Measurements from ENCODE around the gene E4F1. TPM values are rescaled to one million over a fixed set of nuclear protein-coding genes. Genes with fewer than 3 reads are reported as not detected.
A peak's percentile ranks its signal among the peaks of the same experiment; 100 is the strongest.

The E4F1 gene
- total and polyA plus RNA-seq, 9 of the 15 experiments (the other 6 are each of a cell fraction or from before 2014, with no cell fraction given): 0.48 to 94.9 (median 20.4) TPM

DNA sequence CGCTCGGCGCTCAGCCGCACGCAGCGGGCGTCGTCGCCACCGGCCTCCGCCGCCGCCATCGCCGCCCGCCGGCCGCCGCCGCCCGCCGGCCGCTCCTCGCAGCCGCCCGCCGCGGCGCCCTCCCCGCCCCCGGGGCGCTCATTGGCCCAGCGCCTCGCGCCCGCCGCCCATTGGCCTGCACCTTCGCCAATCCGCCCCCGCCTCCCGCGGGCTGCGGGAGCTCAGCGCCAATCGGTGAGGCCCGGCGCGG, 8.7 kb upstream of the E4F1 start, which contains the start of gene PGP (continued):
- TF ChIP-seq IRF2 (CRISPR knock-in tag; IDR thresholded peaks at IDR 0.05) (no peak), ZNF589 (CRISPR knock-in tag; IDR thresholded peaks at IDR 0.05; ENCODE audit: low read depth) (peak; percentile 100), EGR1 (conservative IDR thresholded peaks at IDR 0.05) (peak; percentile 93; the same call in 1 of the 2 replicates), ZFP36 (IDR thresholded peaks at IDR 0.05; ENCODE audit: low read depth, low read length, partially characterized antibody) (no peak), HDGF (IDR thresholded peaks at IDR 0.05) (no peak), HDAC2 (IDR thresholded peaks at IDR 0.05) (no peak), YY1 (IDR thresholded peaks at IDR 0.05; ENCODE audit: borderline replicate concordance in 1 of 3, control insufficient read depth in 1 of 3, extremely low read depth in 1 of 3, insufficient read depth in 3 of 3, insufficient read length in 1 of 3, insufficient replicate concordance in 2 of 3, low read depth in 1 of 3, low read length in 2 of 3) (peak in 2 of 3 experiments; percentile 5 to 71), EP400 (IDR thresholded peaks at IDR 0.05) (no peak), MED1 (CRISPR knock-in tag; IDR thresholded peaks at IDR 0.05; ENCODE audit: borderline replicate concordance) (no peak), POU5F1 (IDR thresholded peaks at IDR 0.05; ENCODE audit: borderline replicate concordance, low read depth, low read length, partially characterized antibody) (no peak)
- TF ChIP-seq, protein P1, sequence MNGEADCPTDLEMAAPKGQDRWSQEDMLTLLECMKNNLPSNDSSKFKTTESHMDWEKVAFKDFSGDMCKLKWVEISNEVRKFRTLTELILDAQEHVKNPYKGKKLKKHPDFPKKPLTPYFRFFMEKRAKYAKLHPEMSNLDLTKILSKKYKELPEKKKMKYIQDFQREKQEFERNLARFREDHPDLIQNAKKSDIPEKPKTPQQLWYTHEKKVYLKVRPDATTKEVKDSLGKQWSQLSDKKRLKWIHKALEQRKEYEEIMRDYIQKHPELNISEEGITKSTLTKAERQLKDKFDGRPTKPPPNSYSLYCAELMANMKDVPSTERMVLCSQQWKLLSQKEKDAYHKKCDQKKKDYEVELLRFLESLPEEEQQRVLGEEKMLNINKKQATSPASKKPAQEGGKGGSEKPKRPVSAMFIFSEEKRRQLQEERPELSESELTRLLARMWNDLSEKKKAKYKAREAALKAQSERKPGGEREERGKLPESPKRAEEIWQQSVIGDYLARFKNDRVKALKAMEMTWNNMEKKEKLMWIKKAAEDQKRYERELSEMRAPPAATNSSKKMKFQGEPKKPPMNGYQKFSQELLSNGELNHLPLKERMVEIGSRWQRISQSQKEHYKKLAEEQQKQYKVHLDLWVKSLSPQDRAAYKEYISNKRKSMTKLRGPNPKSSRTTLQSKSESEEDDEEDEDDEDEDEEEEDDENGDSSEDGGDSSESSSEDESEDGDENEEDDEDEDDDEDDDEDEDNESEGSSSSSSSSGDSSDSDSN (IDR thresholded peaks at IDR 0.05; ENCODE audit: borderline replicate concordance in 1 of 2, low read depth in 2 of 2, low read length in 2 of 2): 0 out of 4 replicates have a peak, but pooled peaks of 1 of the 2 experiments have one; percentile 1
- TF ChIP-seq, protein P2, sequence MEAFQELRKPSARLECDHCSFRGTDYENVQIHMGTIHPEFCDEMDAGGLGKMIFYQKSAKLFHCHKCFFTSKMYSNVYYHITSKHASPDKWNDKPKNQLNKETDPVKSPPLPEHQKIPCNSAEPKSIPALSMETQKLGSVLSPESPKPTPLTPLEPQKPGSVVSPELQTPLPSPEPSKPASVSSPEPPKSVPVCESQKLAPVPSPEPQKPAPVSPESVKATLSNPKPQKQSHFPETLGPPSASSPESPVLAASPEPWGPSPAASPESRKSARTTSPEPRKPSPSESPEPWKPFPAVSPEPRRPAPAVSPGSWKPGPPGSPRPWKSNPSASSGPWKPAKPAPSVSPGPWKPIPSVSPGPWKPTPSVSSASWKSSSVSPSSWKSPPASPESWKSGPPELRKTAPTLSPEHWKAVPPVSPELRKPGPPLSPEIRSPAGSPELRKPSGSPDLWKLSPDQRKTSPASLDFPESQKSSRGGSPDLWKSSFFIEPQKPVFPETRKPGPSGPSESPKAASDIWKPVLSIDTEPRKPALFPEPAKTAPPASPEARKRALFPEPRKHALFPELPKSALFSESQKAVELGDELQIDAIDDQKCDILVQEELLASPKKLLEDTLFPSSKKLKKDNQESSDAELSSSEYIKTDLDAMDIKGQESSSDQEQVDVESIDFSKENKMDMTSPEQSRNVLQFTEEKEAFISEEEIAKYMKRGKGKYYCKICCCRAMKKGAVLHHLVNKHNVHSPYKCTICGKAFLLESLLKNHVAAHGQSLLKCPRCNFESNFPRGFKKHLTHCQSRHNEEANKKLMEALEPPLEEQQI (IDR thresholded peaks at IDR 0.05): no peak
- TF ChIP-seq, protein P3, sequence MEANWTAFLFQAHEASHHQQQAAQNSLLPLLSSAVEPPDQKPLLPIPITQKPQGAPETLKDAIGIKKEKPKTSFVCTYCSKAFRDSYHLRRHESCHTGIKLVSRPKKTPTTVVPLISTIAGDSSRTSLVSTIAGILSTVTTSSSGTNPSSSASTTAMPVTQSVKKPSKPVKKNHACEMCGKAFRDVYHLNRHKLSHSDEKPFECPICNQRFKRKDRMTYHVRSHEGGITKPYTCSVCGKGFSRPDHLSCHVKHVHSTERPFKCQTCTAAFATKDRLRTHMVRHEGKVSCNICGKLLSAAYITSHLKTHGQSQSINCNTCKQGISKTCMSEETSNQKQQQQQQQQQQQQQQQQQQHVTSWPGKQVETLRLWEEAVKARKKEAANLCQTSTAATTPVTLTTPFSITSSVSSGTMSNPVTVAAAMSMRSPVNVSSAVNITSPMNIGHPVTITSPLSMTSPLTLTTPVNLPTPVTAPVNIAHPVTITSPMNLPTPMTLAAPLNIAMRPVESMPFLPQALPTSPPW (CRISPR knock-in tag; IDR thresholded peaks at IDR 0.05): no peak
- TF ChIP-seq, protein P4, sequence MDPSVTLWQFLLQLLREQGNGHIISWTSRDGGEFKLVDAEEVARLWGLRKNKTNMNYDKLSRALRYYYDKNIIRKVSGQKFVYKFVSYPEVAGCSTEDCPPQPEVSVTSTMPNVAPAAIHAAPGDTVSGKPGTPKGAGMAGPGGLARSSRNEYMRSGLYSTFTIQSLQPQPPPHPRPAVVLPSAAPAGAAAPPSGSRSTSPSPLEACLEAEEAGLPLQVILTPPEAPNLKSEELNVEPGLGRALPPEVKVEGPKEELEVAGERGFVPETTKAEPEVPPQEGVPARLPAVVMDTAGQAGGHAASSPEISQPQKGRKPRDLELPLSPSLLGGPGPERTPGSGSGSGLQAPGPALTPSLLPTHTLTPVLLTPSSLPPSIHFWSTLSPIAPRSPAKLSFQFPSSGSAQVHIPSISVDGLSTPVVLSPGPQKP (CRISPR knock-in tag; IDR thresholded peaks at IDR 0.05): no peak
- TF ChIP-seq, protein P5, sequence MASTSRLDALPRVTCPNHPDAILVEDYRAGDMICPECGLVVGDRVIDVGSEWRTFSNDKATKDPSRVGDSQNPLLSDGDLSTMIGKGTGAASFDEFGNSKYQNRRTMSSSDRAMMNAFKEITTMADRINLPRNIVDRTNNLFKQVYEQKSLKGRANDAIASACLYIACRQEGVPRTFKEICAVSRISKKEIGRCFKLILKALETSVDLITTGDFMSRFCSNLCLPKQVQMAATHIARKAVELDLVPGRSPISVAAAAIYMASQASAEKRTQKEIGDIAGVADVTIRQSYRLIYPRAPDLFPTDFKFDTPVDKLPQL (IDR thresholded peaks at IDR 0.05; ENCODE audit: extremely low read depth, insufficient read length): no peak
- TF ChIP-seq, protein P6, sequence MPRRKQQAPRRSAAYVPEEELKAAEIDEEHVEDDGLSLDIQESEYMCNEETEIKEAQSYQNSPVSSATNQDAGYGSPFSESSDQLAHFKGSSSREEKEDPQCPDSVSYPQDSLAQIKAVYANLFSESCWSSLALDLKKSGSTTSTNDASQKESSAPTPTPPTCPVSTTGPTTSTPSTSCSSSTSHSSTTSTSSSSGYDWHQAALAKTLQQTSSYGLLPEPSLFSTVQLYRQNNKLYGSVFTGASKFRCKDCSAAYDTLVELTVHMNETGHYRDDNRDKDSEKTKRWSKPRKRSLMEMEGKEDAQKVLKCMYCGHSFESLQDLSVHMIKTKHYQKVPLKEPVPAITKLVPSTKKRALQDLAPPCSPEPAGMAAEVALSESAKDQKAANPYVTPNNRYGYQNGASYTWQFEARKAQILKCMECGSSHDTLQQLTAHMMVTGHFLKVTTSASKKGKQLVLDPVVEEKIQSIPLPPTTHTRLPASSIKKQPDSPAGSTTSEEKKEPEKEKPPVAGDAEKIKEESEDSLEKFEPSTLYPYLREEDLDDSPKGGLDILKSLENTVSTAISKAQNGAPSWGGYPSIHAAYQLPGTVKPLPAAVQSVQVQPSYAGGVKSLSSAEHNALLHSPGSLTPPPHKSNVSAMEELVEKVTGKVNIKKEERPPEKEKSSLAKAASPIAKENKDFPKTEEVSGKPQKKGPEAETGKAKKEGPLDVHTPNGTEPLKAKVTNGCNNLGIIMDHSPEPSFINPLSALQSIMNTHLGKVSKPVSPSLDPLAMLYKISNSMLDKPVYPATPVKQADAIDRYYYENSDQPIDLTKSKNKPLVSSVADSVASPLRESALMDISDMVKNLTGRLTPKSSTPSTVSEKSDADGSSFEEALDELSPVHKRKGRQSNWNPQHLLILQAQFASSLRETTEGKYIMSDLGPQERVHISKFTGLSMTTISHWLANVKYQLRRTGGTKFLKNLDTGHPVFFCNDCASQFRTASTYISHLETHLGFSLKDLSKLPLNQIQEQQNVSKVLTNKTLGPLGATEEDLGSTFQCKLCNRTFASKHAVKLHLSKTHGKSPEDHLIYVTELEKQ (CRISPR knock-in tag; IDR thresholded peaks at IDR 0.05): no peak

Data from K562 (cell line).